SK-N-SH (cell line): ENCODE data around the gene NTHL1. TPM values are rescaled to one million over a fixed set of nuclear protein-coding genes. Genes with fewer than 3 reads are reported as not detected.

Experiments
- CTCF ChIA-PET: fragments of 300-600, 350-600 bp; formaldehyde crosslinking; extraction: SDS; loops from one replicate; lab custom pipeline; 2021; lab: Yijun Ruan, JAX
- POLR2A ChIA-PET: fragments of 350-600 bp; sonication (Branson Sonifier 250); formaldehyde crosslinking; extraction: SDS; loops from one replicate; lab custom pipeline; 2020; ENCODE audit warnings: antibody characterized with exemption, inconsistent platforms; lab: Yijun Ruan, JAX
- DNase-seq: peaks from one replicate; pipeline ENCODE4 v3.0.0; 2012
- H2AFZ ChIP-seq: fragments of 200-600 bp; sonication (generic); 2 replicates; pipeline ENCODE4 v1.8.1; 2016; ENCODE audit warnings: antibody characterized with exemption, mild to moderate bottlenecking, low read depth
- H3F3A ChIP-seq: fragments of 200-600 bp; sonication (generic); replicated peaks from 2 replicates; pipeline ENCODE3; 2016; ENCODE audit warnings: antibody characterized with exemption, mild to moderate bottlenecking; ENCODE audit not compliant: insufficient read depth
- H3K27ac ChIP-seq, 2 experiments: fragments of 200-500 bp in 1 of 2; fragments of 200-600 bp in 1 of 2; sonication (Bioruptor generic) in 1 of 2; sonication (generic), shearing (Covaris generic) in 1 of 2; 2 replicates each; pipeline versions ENCODE4 v1.5.1 to v1.6.1; 2014 to 2016; ENCODE audit warnings: low read depth in 2 of 2, inconsistent platforms in 1 of 2, low read length in 1 of 2, mild to moderate bottlenecking in 1 of 2, mixed read lengths in 1 of 2
- H3K27me3 ChIP-seq: fragments of 200-600 bp; sonication (generic), shearing (Covaris generic); 2 replicates; pipeline ENCODE4 v1.6.1; 2016; ENCODE audit warnings: mixed run types; ENCODE audit not compliant: insufficient read depth
- H3K36me3 ChIP-seq, 2 experiments: fragments of 200-500 bp in 1 of 2; fragments of 200-600 bp in 1 of 2; sonication (Bioruptor generic) in 1 of 2; sonication (generic) in 1 of 2; replicated peaks in 1 of 2; 2 replicates each; pipeline versions ENCODE3 to v1.5.1; 2014 to 2016; ENCODE audit warnings: low read length in 1 of 2, mild to moderate bottlenecking in 1 of 2; ENCODE audit not compliant: insufficient read depth in 2 of 2, control insufficient read depth in 1 of 2
- H3K4me1 ChIP-seq, 2 experiments: fragments of 200-500 bp in 1 of 2; fragments of 200-600 bp in 1 of 2; sonication (Bioruptor generic) in 1 of 2; sonication (generic), shearing (Covaris generic) in 1 of 2; 2 replicates each; pipeline versions ENCODE4 v1.5.1 to v1.6.1; 2014 to 2016; ENCODE audit warnings: low read depth in 1 of 2, low read length in 1 of 2, mixed run types in 1 of 2; ENCODE audit not compliant: insufficient read depth in 2 of 2, control insufficient read depth in 1 of 2
- H3K4me2 ChIP-seq: fragments of 200-600 bp; sonication (generic), shearing (Covaris generic); 2 replicates; pipeline ENCODE4 v1.6.1; 2017; ENCODE audit warnings: mixed run types
- H3K4me3 ChIP-seq, 2 experiments: fragments of 200-500 bp in 1 of 2; fragments of 200-600 bp in 1 of 2; sonication (Bioruptor generic) in 1 of 2; sonication (generic), shearing (Covaris generic) in 1 of 2; 2 replicates each; pipeline versions ENCODE4 v1.5.1 to v1.8.1; 2014 to 2016; ENCODE audit warnings: low read depth in 2 of 2, inconsistent platforms in 1 of 2, low read length in 1 of 2, mild to moderate bottlenecking in 1 of 2, mixed read lengths in 1 of 2, moderate library complexity in 1 of 2
- H3K79me2 ChIP-seq: fragments of 200-600 bp; sonication (generic); 2 replicates; pipeline ENCODE4 v1.8.1; 2017; ENCODE audit warnings: mild to moderate bottlenecking; ENCODE audit not compliant: insufficient read depth
- H3K9ac ChIP-seq: fragments of 200-600 bp; sonication (generic); 2 replicates; pipeline ENCODE4 v1.6.1; 2017; ENCODE audit warnings: mixed run types
- H3K9me2 ChIP-seq: fragments of 200-600 bp; sonication (generic); 2 replicates; pipeline ENCODE4 v1.6.1; 2017; ENCODE audit warnings: mixed run types
- H3K9me3 ChIP-seq: fragments of 200-600 bp; sonication (generic); 2 replicates; pipeline ENCODE4 v1.6.1; 2017; ENCODE audit warnings: mixed run types, mild to moderate bottlenecking, moderate library complexity
- H4K20me1 ChIP-seq: fragments of 200-600 bp; sonication (generic); 2 replicates; pipeline ENCODE4 v1.6.1; 2017; ENCODE audit warnings: mild to moderate bottlenecking, mixed run types; ENCODE audit not compliant: insufficient read depth
- CHD2 ChIP-seq: fragments of 150-350 bp; IDR thresholded peaks from 2 replicates; pipeline ENCODE4 v1.6.1; 2018; ENCODE audit warnings: low read length; ENCODE audit not compliant: partially characterized antibody
- FOSL2 ChIP-seq: IDR thresholded peaks from 2 replicates; pipeline ENCODE4 v1.4.0; 2012; ENCODE audit warnings: low read depth, mild to moderate bottlenecking, moderate library complexity, borderline replicate concordance
- GABPA ChIP-seq: IDR thresholded peaks from 2 replicates; pipeline ENCODE4 v1.4.0; 2012; ENCODE audit warnings: low read depth, mild to moderate bottlenecking
- GATA2 ChIP-seq: sonication (generic); formaldehyde crosslinking; IDR thresholded peaks from 2 replicates; pipeline ENCODE4 v1.5.0; 2020; ENCODE audit warnings: mild to moderate bottlenecking, missing genetic modification reagents
- JUND ChIP-seq: IDR thresholded peaks from 2 replicates; pipeline ENCODE4 v1.4.0; 2012
- MEF2A ChIP-seq: IDR thresholded peaks from 2 replicates; pipeline ENCODE4 v1.4.0; 2012; ENCODE audit warnings: low read depth, borderline replicate concordance
- MXI1 ChIP-seq: IDR thresholded peaks from 2 replicates; pipeline ENCODE4 v1.6.1; 2012; ENCODE audit warnings: mild to moderate bottlenecking, low read depth, low read length, improper control_type of control experiment
- NRF1 ChIP-seq: IDR thresholded peaks from 2 replicates; pipeline ENCODE4 v1.6.1; 2012; ENCODE audit warnings: low read depth, mild to moderate bottlenecking, low read length
- POLR2AphosphoS5 ChIP-seq: IDR thresholded peaks from 2 replicates; pipeline ENCODE4 v1.6.1; 2012; ENCODE audit warnings: low read depth, low read length
- RCOR1 ChIP-seq: fragments of 150-350 bp; IDR thresholded peaks from 2 replicates; pipeline ENCODE4 v1.6.1; 2017; ENCODE audit warnings: antibody characterized with exemption, low read length
- RXRA ChIP-seq: IDR thresholded peaks from 2 replicates; pipeline ENCODE4 v1.4.0; 2012; ENCODE audit warnings: low read depth, mild to moderate bottlenecking, borderline replicate concordance
- SIN3A ChIP-seq: IDR thresholded peaks from 2 replicates; pipeline ENCODE4 v1.6.1; 2012; ENCODE audit warnings: low read depth, mild to moderate bottlenecking, low read length, moderate library complexity, borderline replicate concordance
- SMC3 ChIP-seq: IDR thresholded peaks from 2 replicates; pipeline ENCODE4 v1.6.1; 2012; ENCODE audit warnings: low read depth, low read length, improper control_type of control experiment
- TAF1 ChIP-seq: IDR thresholded peaks from 2 replicates; pipeline ENCODE4 v1.6.1; 2012; ENCODE audit warnings: low read depth, mild to moderate bottlenecking, low read length, moderate library complexity, borderline replicate concordance
- USF2 ChIP-seq: fragments of 150-350 bp; IDR thresholded peaks from 2 replicates; pipeline ENCODE4 v1.6.1; 2017; ENCODE audit warnings: antibody characterized with exemption, low read length, low read depth, borderline replicate concordance
- YY1 ChIP-seq: IDR thresholded peaks from 2 replicates; pipeline ENCODE4 v1.4.0; 2012; ENCODE audit warnings: low read depth, mild to moderate bottlenecking
- WGBS: methylation state at CpG from one replicate; pipeline ENCODE4 v1.1.6; 2017; ENCODE audit warnings: low lambda C conversion rate; 5-methylcytosine and 5-hydroxymethylcytosine counted together
- polyA plus RNA-seq, 3 experiments: library from polyadenylated mRNA; depleted of rRNA; stranded (reverse); fragments of >200 nt; gene quantifications; 2 replicates each; pipeline ENCODE4 v1.2.3, GENCODE V29; 2012
- TF ChIP-seq, protein P1 (sequence below): IDR thresholded peaks from 2 replicates; pipeline ENCODE4 v1.4.0; 2012; ENCODE audit warnings: low read depth
- TF ChIP-seq, protein P2 (sequence below): IDR thresholded peaks from 2 replicates; pipeline ENCODE4 v1.4.0; 2012; ENCODE audit warnings: low read depth, borderline replicate concordance
- TF ChIP-seq, protein P3 (sequence below): IDR thresholded peaks from 2 replicates; pipeline ENCODE4 v1.6.1; 2012; ENCODE audit warnings: mild to moderate bottlenecking, low read depth, low read length, moderate library complexity
- TF ChIP-seq, protein P4 (sequence below): fragments of 150-350 bp; IDR thresholded peaks from 2 replicates; pipeline ENCODE4 v1.6.1; 2016; ENCODE audit warnings: mild to moderate bottlenecking, low read depth, low read length

The NTHL1 gene
- polyA plus RNA-seq, 1 of the 3 experiments (the other 2 are of a cell fraction): 77.3 TPM

DNA sequence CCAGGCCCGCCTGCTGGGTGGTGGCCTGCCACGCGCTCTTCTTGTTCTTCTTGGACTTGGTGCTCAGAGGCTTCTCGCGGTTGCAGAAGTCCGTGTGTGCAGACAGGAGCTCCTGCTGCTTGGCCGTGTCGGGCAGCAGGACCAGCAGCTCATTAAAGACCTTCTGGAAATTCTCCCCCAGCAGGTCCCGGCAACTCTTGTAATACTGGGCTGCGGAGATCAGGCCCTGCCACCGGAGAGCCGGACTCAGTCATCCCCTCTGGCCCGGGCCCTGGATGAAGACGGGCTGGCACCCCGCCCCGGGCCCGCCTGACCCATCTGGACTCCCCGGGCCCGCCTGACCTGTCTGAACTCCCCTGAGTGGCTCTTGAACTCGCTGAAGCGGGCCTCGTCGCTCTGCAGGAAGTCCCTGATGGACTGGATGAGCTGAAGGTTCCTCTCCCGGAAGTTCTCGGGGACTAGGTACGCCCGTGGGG is 49.2 kb downstream of the NTHL1 start:
- ChIA-PET POLR2A (interaction anchor here (0.6 to 1.2 kb wide), 2 partner anchors 10 to 130 kb away, joined by 3 to 4 read pairs; no protein-coding TSS in a partner anchor), CTCF (interaction anchor here (1.5 to 3.8 kb wide), 2 partner anchors 9 to 142 kb away, joined by 4 to 11 read pairs; partner anchors contain the start of gene SYNGR3)
- 83% methylated on average over 5 of the region's 27 CpGs for WGBS
- peaks cover 8 to 56% of the 10 kb centered on the region in 2 experiments for H3K36me3 ChIP-seq
- no peak overlapping the region for H3K4me2 ChIP-seq
- H3K9me3 ChIP-seq: no peaks in the 10 kb centered on the region
- peaks cover 15% of the 10 kb centered on the region for H4K20me1 ChIP-seq
- no peaks in the 10 kb centered on the region for H3K27me3 ChIP-seq
- H3K4me1 ChIP-seq: peaks cover 0 to under 1% of the 10 kb centered on the region in 2 experiments; a peak in 1 of 4 replicates
- H3K79me2 ChIP-seq: peaks cover 16% of the 10 kb centered on the region; the same call in 1 of the 2 replicates
- no peak overlapping the region for H3K27ac ChIP-seq
- no peak overlapping the region for H2AFZ ChIP-seq
- no peak overlapping the region for H3K9ac ChIP-seq
- H3K4me3 ChIP-seq: no peak overlapping the region
- H3F3A ChIP-seq: peaks cover 18% of the 10 kb centered on the region
- DNase-seq: no peak
- TF ChIP-seq SMC3 (no peak), NRF1 (no peak), JUND (no peak), FOSL2 (no peak), GATA2 (CRISPR knock-in tag) (no peak), RXRA (no peak), RCOR1 (no peak), SIN3A (no peak), TAF1 (no peak), POLR2AphosphoS5 (no peak), USF2 (no peak), MEF2A (no peak), YY1 (no peak), CHD2 (no peak), MXI1 (no peak), GABPA (no peak)
- TF ChIP-seq, protein P1, sequence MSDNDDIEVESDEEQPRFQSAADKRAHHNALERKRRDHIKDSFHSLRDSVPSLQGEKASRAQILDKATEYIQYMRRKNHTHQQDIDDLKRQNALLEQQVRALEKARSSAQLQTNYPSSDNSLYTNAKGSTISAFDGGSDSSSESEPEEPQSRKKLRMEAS: no peak
- TF ChIP-seq, protein P2, sequence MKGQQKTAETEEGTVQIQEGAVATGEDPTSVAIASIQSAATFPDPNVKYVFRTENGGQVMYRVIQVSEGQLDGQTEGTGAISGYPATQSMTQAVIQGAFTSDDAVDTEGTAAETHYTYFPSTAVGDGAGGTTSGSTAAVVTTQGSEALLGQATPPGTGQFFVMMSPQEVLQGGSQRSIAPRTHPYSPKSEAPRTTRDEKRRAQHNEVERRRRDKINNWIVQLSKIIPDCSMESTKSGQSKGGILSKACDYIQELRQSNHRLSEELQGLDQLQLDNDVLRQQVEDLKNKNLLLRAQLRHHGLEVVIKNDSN: no peak
- TF ChIP-seq, protein P3, sequence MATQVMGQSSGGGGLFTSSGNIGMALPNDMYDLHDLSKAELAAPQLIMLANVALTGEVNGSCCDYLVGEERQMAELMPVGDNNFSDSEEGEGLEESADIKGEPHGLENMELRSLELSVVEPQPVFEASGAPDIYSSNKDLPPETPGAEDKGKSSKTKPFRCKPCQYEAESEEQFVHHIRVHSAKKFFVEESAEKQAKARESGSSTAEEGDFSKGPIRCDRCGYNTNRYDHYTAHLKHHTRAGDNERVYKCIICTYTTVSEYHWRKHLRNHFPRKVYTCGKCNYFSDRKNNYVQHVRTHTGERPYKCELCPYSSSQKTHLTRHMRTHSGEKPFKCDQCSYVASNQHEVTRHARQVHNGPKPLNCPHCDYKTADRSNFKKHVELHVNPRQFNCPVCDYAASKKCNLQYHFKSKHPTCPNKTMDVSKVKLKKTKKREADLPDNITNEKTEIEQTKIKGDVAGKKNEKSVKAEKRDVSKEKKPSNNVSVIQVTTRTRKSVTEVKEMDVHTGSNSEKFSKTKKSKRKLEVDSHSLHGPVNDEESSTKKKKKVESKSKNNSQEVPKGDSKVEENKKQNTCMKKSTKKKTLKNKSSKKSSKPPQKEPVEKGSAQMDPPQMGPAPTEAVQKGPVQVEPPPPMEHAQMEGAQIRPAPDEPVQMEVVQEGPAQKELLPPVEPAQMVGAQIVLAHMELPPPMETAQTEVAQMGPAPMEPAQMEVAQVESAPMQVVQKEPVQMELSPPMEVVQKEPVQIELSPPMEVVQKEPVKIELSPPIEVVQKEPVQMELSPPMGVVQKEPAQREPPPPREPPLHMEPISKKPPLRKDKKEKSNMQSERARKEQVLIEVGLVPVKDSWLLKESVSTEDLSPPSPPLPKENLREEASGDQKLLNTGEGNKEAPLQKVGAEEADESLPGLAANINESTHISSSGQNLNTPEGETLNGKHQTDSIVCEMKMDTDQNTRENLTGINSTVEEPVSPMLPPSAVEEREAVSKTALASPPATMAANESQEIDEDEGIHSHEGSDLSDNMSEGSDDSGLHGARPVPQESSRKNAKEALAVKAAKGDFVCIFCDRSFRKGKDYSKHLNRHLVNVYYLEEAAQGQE: no peak
- TF ChIP-seq, protein P4, sequence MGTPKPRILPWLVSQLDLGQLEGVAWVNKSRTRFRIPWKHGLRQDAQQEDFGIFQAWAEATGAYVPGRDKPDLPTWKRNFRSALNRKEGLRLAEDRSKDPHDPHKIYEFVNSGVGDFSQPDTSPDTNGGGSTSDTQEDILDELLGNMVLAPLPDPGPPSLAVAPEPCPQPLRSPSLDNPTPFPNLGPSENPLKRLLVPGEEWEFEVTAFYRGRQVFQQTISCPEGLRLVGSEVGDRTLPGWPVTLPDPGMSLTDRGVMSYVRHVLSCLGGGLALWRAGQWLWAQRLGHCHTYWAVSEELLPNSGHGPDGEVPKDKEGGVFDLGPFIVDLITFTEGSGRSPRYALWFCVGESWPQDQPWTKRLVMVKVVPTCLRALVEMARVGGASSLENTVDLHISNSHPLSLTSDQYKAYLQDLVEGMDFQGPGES: no peak
- H3K9me2 ChIP-seq: no peaks in the 10 kb centered on the region
